Placental epithelial cell (primary cell): ENCODE data around the gene POLE. TPM values are rescaled to one million over a fixed set of nuclear protein-coding genes. Genes with fewer than 3 reads are reported as not detected.

ENCODE experiments used
- small RNA-seq: library from RNA; depleted of rRNA; stranded (forward); fragments of <200 nt; gene quantifications from one replicate; pipeline ENCODE3, GENCODE V24; 2012
- total RNA-seq: library from RNA; depleted of rRNA; stranded (reverse); fragments of >200 nt; gene quantifications from 2 replicates; pipeline ENCODE4 v1.2.3, GENCODE V29; 2012

Gene POLE, protein sequence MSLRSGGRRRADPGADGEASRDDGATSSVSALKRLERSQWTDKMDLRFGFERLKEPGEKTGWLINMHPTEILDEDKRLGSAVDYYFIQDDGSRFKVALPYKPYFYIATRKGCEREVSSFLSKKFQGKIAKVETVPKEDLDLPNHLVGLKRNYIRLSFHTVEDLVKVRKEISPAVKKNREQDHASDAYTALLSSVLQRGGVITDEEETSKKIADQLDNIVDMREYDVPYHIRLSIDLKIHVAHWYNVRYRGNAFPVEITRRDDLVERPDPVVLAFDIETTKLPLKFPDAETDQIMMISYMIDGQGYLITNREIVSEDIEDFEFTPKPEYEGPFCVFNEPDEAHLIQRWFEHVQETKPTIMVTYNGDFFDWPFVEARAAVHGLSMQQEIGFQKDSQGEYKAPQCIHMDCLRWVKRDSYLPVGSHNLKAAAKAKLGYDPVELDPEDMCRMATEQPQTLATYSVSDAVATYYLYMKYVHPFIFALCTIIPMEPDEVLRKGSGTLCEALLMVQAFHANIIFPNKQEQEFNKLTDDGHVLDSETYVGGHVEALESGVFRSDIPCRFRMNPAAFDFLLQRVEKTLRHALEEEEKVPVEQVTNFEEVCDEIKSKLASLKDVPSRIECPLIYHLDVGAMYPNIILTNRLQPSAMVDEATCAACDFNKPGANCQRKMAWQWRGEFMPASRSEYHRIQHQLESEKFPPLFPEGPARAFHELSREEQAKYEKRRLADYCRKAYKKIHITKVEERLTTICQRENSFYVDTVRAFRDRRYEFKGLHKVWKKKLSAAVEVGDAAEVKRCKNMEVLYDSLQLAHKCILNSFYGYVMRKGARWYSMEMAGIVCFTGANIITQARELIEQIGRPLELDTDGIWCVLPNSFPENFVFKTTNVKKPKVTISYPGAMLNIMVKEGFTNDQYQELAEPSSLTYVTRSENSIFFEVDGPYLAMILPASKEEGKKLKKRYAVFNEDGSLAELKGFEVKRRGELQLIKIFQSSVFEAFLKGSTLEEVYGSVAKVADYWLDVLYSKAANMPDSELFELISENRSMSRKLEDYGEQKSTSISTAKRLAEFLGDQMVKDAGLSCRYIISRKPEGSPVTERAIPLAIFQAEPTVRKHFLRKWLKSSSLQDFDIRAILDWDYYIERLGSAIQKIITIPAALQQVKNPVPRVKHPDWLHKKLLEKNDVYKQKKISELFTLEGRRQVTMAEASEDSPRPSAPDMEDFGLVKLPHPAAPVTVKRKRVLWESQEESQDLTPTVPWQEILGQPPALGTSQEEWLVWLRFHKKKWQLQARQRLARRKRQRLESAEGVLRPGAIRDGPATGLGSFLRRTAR (N-terminal part only)
- total RNA-seq, result 15.7 and 37.7 TPM in 2 replicates

DNA sequence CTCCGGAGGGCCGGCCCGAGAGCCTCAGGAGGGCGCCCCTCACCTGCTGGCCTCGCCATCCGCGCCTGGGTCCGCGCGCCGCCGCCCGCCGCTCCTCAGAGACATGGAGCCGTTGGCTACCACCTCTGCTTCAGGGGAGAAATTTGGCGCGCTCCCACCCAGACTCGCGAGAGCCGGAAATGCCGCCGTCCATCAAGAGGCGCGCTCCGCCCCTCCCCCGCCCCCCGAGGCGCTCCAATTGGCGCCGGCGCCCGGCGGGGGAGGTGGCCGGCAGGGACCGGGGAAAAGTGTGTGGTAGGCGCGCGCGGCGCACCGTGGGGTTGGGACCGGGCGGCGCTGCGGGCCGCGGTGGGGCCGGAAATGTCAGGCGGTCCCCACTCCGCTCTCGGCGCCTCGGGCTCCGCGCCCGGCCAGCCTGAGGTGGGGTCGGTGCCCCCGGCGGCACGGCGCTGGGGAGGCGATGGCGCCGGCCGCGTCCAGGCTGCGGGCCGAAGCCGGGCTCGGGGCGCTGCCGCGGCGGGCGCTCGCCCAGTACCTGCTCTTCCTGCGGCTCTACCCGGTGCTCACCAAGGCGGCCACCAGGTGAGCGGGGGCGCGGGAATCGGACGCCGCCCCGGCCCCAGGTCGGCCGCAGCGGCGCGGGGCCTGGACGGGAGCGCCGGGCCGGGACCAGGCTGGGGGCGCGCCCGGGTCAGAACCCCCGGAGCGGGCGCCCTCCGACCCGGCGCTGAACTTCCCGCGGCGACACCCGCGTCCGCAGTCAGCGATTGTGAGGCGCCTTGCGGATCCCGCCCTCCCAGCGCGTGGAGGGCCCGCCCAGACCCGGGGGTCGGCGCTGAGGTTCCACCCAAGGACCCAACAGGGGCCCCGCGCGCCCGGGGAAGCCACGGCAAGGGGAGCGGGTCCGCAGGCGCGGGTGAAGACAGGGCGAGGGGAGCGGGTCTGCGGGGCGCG, at the start of gene POLE, which contains the start of gene PXMP2:
TSS of gene POLE (minus strand) at position 132 of the 954 bp plus-strand sequence. CDS start at position 105, 27 bp downstream.
TSS of gene PXMP2 (plus strand) at position 377 of the 954 bp plus-strand sequence. CDS start at position 461, 84 bp downstream.

DNA sequence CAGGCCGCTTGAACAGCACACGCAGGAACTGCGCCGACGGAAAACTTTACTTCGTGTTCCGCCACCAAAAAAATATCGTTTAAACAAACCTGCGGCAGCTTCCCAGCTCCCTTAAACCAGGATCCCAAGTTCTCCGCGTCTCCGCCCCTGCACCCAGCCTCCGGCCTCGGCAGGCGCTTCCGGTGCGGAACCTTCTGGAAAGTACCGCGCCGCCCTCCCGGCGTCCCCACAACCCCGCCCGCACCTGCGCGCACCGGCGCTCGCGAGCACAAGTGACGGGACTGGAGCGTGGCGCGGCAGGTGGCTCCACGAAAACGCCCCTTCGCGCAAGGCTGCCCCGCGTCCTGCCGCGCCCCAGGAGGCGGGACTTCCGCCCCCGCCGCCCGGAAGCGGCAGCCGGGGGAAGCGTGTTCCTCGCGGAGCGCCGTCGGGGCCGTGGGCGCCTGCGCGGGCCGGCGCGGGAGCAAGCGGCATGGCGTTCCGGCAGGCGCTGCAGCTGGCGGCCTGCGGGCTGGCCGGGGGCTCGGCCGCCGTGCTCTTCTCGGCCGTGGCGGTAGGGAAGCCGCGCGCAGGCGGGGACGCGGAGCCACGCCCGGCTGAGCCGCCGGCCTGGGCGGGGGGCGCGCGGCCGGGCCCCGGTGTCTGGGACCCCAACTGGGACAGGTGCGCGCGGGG, 23.4 kb upstream of the POLE start, which contains the start of gene PGAM5:
TSS of gene PGAM5 (plus strand) at position 438 of the 675 bp plus-strand sequence. CDS start at position 473, 35 bp downstream.

GRCh38 chr12:132618683-132619043, 68.5 kb downstream of the POLE start, which contains the start of gene P2RX2:
P2RX2 (plus strand) TSS chr12:132618776; CDS start chr12:132618817, 41 bp downstream.

DNA sequence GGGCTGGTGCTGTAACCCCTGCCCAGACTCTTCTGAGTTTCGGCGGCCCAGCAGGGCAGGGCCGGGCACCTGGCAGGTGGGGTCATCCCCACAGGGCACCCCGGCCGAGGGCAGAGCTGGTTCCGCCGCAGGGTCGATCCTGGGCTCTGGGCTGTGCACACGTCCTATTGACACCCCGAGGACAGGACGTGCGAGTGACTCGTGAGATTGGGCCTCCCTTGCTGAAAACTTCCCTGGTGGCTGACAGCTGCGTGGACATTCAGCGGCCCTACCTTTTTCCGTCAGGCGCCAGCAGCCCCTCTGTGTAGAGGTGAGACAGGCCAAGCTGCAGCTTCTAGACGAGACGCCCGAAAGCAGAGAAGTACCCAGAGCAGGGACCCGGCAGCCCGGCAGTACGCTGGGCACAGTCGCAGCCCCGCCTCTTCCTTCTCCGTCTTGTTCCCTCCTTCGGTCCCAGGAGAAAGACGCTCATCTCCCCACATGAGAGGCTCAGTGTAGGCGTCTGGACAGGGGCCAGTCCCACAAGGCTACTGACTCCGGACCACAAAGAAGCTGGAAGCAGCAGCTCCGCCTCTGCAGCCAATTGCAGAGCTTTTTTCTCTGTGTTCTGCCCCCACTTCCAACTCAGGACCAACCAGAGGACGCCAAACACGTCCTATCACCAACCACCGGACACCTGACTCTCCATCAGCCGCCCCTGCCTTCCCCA, 76.9 kb downstream of the POLE start, which contains the start of gene LRCOL1:
TSS of gene LRCOL1 (minus strand) at position 532 of the 709 bp plus-strand sequence. CDS start 4,331 bp downstream, outside the sequence.

Small RNAs within 50 kb of the gene (small RNA-seq; reads per million reads assigned to genes)
- gene MIR6763 (not detected), gene RNA5SP379 (not detected)

Other genes starting within 250 kb of the POLE start
- gene FBRSL1, start 197.2 kb downstream of the POLE start, total RNA-seq, result 9.0 and 13.9 TPM in 2 replicates
- gene LRCOL1, start 76.8 kb downstream of the POLE start, total RNA-seq, result not detected in 2 replicates
- not detected in 2 replicates for gene P2RX2, start 68.6 kb downstream of the POLE start, total RNA-seq
- 13.0 and 29.3 TPM in 2 replicates for gene PXMP2, start 245 bp upstream of the POLE start, total RNA-seq
- 16.9 and 35.5 TPM in 2 replicates for gene PGAM5, start 23.5 kb upstream of the POLE start, total RNA-seq
- gene ANKLE2, start 74.5 kb upstream of the POLE start, total RNA-seq, result 130 and 152 TPM in 2 replicates
- gene GOLGA3, start 141.5 kb upstream of the POLE start, total RNA-seq, result 104 and 161 TPM in 2 replicates
- gene CHFR, start 200.3 kb upstream of the POLE start, total RNA-seq, result 43.2 and 53.5 TPM in 2 replicates